ENCODE data around the gene CYP4F22. TPM values are rescaled to one million over a fixed set of nuclear protein-coding genes. Genes with fewer than 3 reads are reported as not detected.

CYP4F22 gene
- total RNA-seq, 2 donors from 2014 or later = 28.9 to 48.1 TPM

- no peak for TF ChIP-seq POLR2A (IDR thresholded peaks at IDR 0.05)
- TF ChIP-seq, protein P1, sequence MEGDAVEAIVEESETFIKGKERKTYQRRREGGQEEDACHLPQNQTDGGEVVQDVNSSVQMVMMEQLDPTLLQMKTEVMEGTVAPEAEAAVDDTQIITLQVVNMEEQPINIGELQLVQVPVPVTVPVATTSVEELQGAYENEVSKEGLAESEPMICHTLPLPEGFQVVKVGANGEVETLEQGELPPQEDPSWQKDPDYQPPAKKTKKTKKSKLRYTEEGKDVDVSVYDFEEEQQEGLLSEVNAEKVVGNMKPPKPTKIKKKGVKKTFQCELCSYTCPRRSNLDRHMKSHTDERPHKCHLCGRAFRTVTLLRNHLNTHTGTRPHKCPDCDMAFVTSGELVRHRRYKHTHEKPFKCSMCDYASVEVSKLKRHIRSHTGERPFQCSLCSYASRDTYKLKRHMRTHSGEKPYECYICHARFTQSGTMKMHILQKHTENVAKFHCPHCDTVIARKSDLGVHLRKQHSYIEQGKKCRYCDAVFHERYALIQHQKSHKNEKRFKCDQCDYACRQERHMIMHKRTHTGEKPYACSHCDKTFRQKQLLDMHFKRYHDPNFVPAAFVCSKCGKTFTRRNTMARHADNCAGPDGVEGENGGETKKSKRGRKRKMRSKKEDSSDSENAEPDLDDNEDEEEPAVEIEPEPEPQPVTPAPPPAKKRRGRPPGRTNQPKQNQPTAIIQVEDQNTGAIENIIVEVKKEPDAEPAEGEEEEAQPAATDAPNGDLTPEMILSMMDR (IDR thresholded peaks at IDR 0.05) = no peak
- no peak for TF ChIP-seq POLR2AphosphoS5 (IDR thresholded peaks at IDR 0.05)
- intact Hi-C loops (cut with DNase I) = no loop called here
- DNase-seq (ENCODE audit: low spot score) = no peak
- no peaks in the 10 kb centered on the region for H3K36me3 ChIP-seq
- 88% methylated on average over 7 of the region's 7 CpGs for whole genome bisulfite sequencing
- no peak overlapping the region for H3K4me3 ChIP-seq
- H3K4me1 ChIP-seq (replicated peaks) = peaks cover 4% of the 10 kb centered on the region
- H3K27ac ChIP-seq = no peak overlapping the region
- H3K9me3 ChIP-seq = no peaks in the 10 kb centered on the region
- no peaks in the 10 kb centered on the region for H3K27me3 ChIP-seq (replicated peaks; ENCODE audit: insufficient read depth)
These were observed 56.3 kb downstream of the CYP4F22 start for GRCh38 chr19:15564534-15565168.

- WGBS = 87% methylated on average over 3 of the region's 3 CpGs
- no peak for DNase-seq (ENCODE audit: low spot score)
- intact Hi-C loops (cut with DNase I) = no loop called here
- Histone ChIP-seq H3K27ac (no peak overlapping the region), H3K36me3 (no peaks in the 10 kb centered on the region), H3K4me3 (no peak overlapping the region), H3K4me1 (replicated peaks) (no peaks in the 10 kb centered on the region), H3K9me3 (no peaks in the 10 kb centered on the region), H3K27me3 (replicated peaks; ENCODE audit: insufficient read depth) (no peaks in the 10 kb centered on the region)
- no peak for TF ChIP-seq POLR2AphosphoS5 (IDR thresholded peaks at IDR 0.05)
- TF ChIP-seq, protein P1 (IDR thresholded peaks at IDR 0.05) = no peak
- no peak for TF ChIP-seq POLR2A (IDR thresholded peaks at IDR 0.05)
These were observed 62.1 kb downstream of the CYP4F22 start for GRCh38 chr19:15570420-15570819.

- H3K36me3 ChIP-seq = no peaks in the 10 kb centered on the region
- no peaks in the 10 kb centered on the region for H3K9me3 ChIP-seq
- no peaks in the 10 kb centered on the region for H3K27me3 ChIP-seq (replicated peaks; ENCODE audit: insufficient read depth)
- DNase-seq (ENCODE audit: low spot score) = no peak
- no peaks in the 10 kb centered on the region for H3K4me1 ChIP-seq (replicated peaks)
- intact Hi-C loops (cut with DNase I) = no loop called here
- no peak overlapping the region for H3K4me3 ChIP-seq
- TF ChIP-seq, protein P1 (IDR thresholded peaks at IDR 0.05) = no peak
- TF ChIP-seq POLR2AphosphoS5 (IDR thresholded peaks at IDR 0.05) (no peak), POLR2A (IDR thresholded peaks at IDR 0.05) (no peak)
- H3K27ac ChIP-seq = no peak overlapping the region
- 66% methylated on average over 6 of the region's 6 CpGs for WGBS
These were observed 67.1 kb downstream of the CYP4F22 start for GRCh38 chr19:15575406-15575805.

DNA sequence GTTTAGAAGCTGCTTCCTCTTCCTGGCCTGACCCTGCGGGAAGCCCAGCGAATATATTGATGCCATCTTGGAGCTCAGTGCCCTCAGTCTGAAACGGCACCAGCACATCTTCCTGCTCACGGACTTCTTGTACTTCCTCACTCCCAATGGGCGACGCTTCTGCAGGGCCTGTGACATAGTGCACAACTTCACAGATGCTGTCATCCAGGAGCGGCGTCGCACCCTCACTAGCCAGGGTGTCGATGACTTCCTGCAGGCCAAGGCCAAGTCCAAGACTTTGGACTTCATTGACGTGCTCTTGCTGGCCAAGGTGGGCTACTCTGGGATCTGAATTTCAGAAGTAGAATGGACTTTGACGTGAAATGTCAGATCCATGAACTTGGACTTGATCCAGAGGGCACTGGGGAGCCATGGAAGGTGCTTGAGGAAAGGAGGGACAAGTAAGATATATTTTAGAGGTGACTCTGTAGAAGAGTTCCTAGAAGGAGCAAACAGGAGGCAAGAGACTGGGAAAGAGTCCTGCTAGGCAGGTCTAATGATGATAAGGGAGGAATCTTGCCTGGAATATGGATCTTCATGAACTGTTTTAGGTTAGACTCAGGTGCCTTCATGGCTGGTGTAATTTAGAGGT lies 68.3 kb downstream of the CYP4F22 start:
- WGBS = 88% methylated on average over 12 of the region's 12 CpGs
- intact Hi-C loops (cut with DNase I) = no loop called here
- DNase-seq (ENCODE audit: low spot score) = no peak

More for the DNA sequence above, 68.3 kb downstream of the CYP4F22 start:
- no peak overlapping the region for H3K27ac ChIP-seq
- no peaks in the 10 kb centered on the region for H3K27me3 ChIP-seq (replicated peaks; ENCODE audit: insufficient read depth)
- H3K4me1 ChIP-seq (replicated peaks) = no peaks in the 10 kb centered on the region
- no peaks in the 10 kb centered on the region for H3K9me3 ChIP-seq
- TF ChIP-seq, protein P1 (IDR thresholded peaks at IDR 0.05) = no peak
- no peak for TF ChIP-seq POLR2AphosphoS5 (IDR thresholded peaks at IDR 0.05)
- TF ChIP-seq POLR2A (IDR thresholded peaks at IDR 0.05) = no peak
- H3K4me3 ChIP-seq = no peak overlapping the region
- H3K36me3 ChIP-seq = no peaks in the 10 kb centered on the region

Measured in prostate gland (tissue), 2 donors.